H7 (cell line): ENCODE results near the gene NCK2. TPM values are rescaled to one million over a fixed set of nuclear protein-coding genes. Genes with fewer than 3 reads are reported as not detected.

Experiments used
- DNase-seq: peaks from one replicate; pipeline ENCODE4 v3.0.0; 2012
- H3K27me3 ChIP-seq: 2 replicates; pipeline ENCODE4 v1.6.0; 2011; ENCODE audit warnings: mild to moderate bottlenecking, low read length; ENCODE audit not compliant: control insufficient read depth, insufficient read depth
- H3K36me3 ChIP-seq: replicated peaks from 2 replicates; pipeline ENCODE4 v1.5.1; 2011; ENCODE audit warnings: low read length; ENCODE audit not compliant: control insufficient read depth, insufficient read depth
- H3K4me3 ChIP-seq: 2 replicates; pipeline ENCODE4 v1.5.1; 2011; ENCODE audit warnings: low read depth, mild to moderate bottlenecking, control low read depth, low read length, moderate library complexity; ENCODE audit not compliant: insufficient read depth
- total RNA-seq: library from RNA; depleted of rRNA; stranded (reverse); fragments of >200 nt; shearing (Covaris generic); gene quantifications from 2 replicates; pipeline ENCODE4 v1.2.3, GENCODE V29; 2014

The NCK2 gene
- total RNA-seq, 1 experiment from 2014 or later: 69.8 TPM

- DNase-seq: no peak
- Histone ChIP-seq H3K36me3 (no peaks in the 10 kb centered on the region; the same call in 1 of the 2 replicates), H3K4me3 (no peak overlapping the region), H3K27me3 (no peaks in the 10 kb centered on the region)
These were observed 82.8 kb downstream of the NCK2 start for GRCh38 chr2:105827351-105828096.

- Histone ChIP-seq H3K27me3 (no peaks in the 10 kb centered on the region), H3K4me3 (no peak overlapping the region), H3K36me3 (no peaks in the 10 kb centered on the region; the same call in 1 of the 2 replicates)
- DNase-seq: no peak
These were observed 83.8 kb downstream of the NCK2 start for GRCh38 chr2:105828558-105828957.

GRCh38 chr2:105834931-105835330, 90.2 kb downstream of the NCK2 start:
- no peaks in the 10 kb centered on the region for H3K36me3 ChIP-seq
- H3K4me3 ChIP-seq: no peak overlapping the region
- no peak for DNase-seq
- no peaks in the 10 kb centered on the region for H3K27me3 ChIP-seq

DNA sequence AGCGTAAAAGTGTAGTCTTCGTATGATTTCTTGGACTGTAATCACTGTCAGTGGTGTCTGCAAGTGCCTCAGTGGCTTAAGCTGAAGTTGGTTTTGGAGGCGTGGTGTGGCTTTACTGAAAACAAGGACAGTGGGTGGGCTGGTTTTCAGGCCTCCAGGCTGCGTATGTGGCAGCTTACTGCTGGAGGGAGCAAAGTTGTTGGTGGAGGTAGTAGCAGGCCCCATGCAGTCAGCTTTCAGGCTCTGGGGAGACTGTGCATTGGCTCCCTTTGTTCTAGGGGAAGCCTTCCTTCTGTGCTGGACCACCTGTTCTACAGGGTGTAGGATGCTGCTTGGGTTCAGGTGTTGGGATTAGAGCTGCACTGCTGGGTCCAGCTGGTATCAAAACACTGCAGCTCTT, 91.6 kb downstream of the NCK2 start:
- Histone ChIP-seq H3K27me3 (no peaks in the 10 kb centered on the region), H3K36me3 (no peaks in the 10 kb centered on the region), H3K4me3 (no peak overlapping the region)
- DNase-seq: no peak

GRCh38 chr2:105836840-105837692, 92.4 kb downstream of the NCK2 start:
- Histone ChIP-seq H3K4me3 (no peak overlapping the region), H3K27me3 (no peaks in the 10 kb centered on the region), H3K36me3 (no peaks in the 10 kb centered on the region)
- no peak for DNase-seq

DNA sequence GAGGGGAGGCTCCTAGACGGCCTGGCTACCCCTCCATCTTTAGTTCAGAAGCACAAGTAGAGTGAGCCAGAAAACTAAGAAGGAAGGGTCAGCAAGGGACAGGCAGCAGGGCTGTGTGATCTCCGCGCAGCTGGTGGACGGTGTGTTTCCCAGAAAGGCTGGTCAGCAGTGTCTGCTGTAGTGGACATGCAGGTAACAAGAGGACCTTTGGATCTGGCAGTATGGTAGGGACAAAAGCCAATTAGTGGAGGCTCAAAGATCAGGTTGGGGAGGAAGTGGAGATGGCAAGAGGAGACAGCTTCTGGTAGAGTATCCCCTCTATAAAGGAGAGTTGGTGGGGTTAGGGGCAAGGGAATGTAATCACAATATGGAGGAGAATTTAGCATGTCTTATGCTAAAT, 95.1 kb downstream of the NCK2 start:
- Histone ChIP-seq H3K4me3 (no peak overlapping the region), H3K27me3 (no peaks in the 10 kb centered on the region), H3K36me3 (no peaks in the 10 kb centered on the region)
- no peak for DNase-seq

- H3K36me3 ChIP-seq: no peaks in the 10 kb centered on the region
- DNase-seq: no peak
- no peaks in the 10 kb centered on the region for H3K27me3 ChIP-seq
- no peak overlapping the region for H3K4me3 ChIP-seq
These were observed 96.2 kb downstream of the NCK2 start for GRCh38 chr2:105840933-105841332.

GRCh38 chr2:105841551-105841950, 96.8 kb downstream of the NCK2 start:
- Histone ChIP-seq H3K27me3 (no peaks in the 10 kb centered on the region), H3K36me3 (no peaks in the 10 kb centered on the region), H3K4me3 (no peak overlapping the region)
- no peak for DNase-seq

DNA sequence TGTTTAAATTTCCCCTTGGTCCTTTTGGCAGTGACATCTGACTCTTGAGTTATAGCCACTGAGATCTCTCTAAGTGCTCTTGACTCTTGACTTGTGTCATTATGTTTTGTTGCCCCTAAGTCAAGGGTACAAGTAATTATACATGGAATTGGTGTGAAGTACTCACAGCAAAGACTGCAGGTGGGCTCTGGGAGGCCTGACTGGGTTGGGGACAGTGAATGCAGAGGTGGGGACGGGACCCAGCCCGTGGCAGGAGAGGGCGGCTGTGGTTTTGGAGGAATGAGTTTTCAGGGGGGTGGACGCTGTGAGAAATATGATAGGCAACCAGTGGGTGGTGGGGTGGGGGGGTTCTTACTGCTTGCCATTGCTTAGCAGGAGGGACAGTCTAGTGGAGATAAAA, 97.8 kb downstream of the NCK2 start:
- Histone ChIP-seq H3K4me3 (no peak overlapping the region), H3K27me3 (no peaks in the 10 kb centered on the region), H3K36me3 (no peaks in the 10 kb centered on the region)
- DNase-seq: no peak

DNA sequence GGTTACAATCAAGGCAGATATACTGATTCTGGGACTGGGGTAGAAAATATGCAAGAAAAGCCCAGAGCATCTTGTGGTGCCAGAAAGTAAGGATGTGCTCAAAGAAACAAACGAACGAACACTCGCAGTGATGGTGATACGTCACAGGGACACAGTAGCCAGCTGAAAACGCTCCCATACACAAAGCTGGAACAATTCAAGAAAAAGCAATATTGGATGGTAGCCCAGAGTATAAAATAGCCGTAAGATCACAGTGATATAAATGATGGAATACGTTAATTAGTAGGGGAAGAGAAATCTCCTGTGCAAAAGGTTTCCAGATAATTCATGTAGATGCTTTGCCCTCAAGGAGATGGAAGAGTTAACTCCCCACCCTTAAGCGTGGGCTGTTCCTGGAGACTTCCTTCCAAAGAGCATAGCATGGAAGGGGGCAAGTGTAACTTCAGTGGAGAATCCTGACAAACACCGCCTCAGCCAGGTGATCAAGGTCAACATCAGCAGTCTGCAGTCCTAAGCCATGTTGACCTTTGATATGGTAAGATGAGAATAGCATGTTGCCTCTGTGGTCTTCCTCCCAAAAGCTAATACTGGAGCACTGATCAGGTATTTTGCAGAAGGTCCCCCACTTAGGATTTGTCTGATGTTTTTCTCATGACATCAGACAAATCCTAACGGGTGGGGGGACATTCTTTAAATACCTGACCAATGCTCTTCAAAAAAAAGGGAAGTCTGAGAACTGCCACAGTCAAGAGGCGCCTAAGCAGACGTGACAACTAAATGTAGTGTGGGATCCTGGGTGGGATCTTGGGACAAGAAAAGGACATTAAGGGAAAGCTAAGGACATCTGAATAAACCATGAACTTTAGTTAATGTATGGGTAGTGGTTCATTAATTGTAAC, 99.0 kb downstream of the NCK2 start:
- no peaks in the 10 kb centered on the region for H3K36me3 ChIP-seq
- DNase-seq: no peak

DNA sequence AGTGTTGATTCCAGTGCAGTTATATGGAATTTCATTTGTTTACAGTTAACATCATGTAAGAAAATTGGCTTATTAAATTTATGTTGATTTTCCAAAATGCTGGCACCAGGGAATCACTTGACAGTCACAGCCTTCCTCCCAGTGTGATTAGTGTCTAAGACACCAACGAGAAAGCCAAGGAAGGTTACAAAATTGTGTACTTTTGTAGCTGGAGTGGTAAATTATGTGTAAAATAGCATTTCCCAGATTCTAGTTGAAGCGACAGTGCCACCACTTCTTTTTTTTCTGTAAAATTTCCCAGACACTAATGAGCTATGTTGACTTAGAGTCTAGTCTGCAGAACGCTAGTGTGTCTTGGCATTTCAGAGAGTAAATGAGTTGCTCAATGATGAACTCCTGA, 101.3 kb downstream of the NCK2 start:
- Histone ChIP-seq H3K4me3 (no peak overlapping the region), H3K27me3 (no peaks in the 10 kb centered on the region), H3K36me3 (no peaks in the 10 kb centered on the region)
- DNase-seq: no peak

More for the DNA sequence above, 99.0 kb downstream of the NCK2 start:
- Histone ChIP-seq H3K4me3 (no peak overlapping the region), H3K27me3 (no peaks in the 10 kb centered on the region)

- Histone ChIP-seq H3K4me3 (no peak overlapping the region), H3K27me3 (no peaks in the 10 kb centered on the region), H3K36me3 (no peaks in the 10 kb centered on the region)
- DNase-seq: no peak
These were observed 102.3 kb downstream of the NCK2 start for GRCh38 chr2:105847056-105847455.

GRCh38 chr2:105848367-105848766, 103.7 kb downstream of the NCK2 start:
- Histone ChIP-seq H3K27me3 (no peaks in the 10 kb centered on the region), H3K36me3 (no peaks in the 10 kb centered on the region), H3K4me3 (no peak overlapping the region)
- DNase-seq: no peak

GRCh38 chr2:105849431-105850179, 104.9 kb downstream of the NCK2 start:
- Histone ChIP-seq H3K27me3 (no peaks in the 10 kb centered on the region), H3K4me3 (no peak overlapping the region), H3K36me3 (no peaks in the 10 kb centered on the region)
- DNase-seq: no peak
